Subcutaneous adipose tissue (tissue), 4 donors: ENCODE data around the gene VAMP2. TPM values are rescaled to one million over a fixed set of nuclear protein-coding genes. Genes with fewer than 3 reads are reported as not detected.

Source experiments
- total RNA-seq, 4 donors: library from RNA; depleted of rRNA; stranded (reverse); fragments of >200 nt; gene quantifications; one replicate each; pipeline ENCODE4 v1.1.0, GENCODE V29; 2016
- TF ChIP-seq, protein P1 (sequence below): fragments of 450-650 bp; IDR thresholded peaks from one replicate; pipeline ENCODE4 v1.5.1; 2016; ENCODE audit warnings: low read depth, mild to moderate bottlenecking, control low read depth, antibody characterized with exemption, moderate library complexity

Gene VAMP2
- total RNA-seq, 4 donors from 2014 or later, result 18.6 to 45.2 (median 23.4) TPM

DNA sequence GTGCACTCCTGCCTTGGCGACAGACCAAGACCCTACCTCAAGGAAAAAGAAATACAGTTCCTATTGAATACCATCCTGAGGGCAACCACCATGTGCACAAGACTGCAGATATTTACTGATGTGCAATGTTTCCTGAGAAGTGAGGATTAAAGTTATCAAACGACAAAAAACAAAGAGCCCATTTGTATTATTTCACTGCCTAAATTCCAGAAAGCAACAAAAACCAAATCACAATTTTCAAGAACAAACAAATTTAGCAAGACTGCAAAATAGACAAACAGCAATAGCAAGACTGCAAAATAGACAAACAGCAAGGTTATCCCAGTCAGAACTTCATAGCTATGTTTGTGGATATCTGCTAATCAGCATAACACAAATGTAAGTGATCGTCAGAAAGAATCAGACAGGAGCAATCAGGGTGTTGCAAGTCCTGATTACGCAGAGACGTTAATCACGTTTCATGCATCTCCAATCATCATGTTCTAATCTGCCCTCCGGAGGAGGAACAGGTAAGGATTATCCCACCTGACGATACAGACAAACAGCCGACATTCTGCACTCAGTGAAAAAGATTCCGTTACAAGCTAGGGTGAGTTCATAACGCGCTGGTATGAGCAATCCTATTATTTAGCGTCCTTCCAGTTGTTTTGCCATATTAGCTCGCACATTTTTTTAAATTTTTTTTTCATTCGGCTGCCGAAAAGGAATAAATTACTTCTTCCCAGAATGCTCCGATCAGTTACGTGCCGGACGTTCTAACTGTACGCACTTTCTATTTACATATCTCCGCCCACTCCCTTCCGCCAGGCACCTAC lies 10.5 kb upstream of the VAMP2 start:
- TF ChIP-seq, protein P1, sequence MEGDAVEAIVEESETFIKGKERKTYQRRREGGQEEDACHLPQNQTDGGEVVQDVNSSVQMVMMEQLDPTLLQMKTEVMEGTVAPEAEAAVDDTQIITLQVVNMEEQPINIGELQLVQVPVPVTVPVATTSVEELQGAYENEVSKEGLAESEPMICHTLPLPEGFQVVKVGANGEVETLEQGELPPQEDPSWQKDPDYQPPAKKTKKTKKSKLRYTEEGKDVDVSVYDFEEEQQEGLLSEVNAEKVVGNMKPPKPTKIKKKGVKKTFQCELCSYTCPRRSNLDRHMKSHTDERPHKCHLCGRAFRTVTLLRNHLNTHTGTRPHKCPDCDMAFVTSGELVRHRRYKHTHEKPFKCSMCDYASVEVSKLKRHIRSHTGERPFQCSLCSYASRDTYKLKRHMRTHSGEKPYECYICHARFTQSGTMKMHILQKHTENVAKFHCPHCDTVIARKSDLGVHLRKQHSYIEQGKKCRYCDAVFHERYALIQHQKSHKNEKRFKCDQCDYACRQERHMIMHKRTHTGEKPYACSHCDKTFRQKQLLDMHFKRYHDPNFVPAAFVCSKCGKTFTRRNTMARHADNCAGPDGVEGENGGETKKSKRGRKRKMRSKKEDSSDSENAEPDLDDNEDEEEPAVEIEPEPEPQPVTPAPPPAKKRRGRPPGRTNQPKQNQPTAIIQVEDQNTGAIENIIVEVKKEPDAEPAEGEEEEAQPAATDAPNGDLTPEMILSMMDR, result no peak

DNA sequence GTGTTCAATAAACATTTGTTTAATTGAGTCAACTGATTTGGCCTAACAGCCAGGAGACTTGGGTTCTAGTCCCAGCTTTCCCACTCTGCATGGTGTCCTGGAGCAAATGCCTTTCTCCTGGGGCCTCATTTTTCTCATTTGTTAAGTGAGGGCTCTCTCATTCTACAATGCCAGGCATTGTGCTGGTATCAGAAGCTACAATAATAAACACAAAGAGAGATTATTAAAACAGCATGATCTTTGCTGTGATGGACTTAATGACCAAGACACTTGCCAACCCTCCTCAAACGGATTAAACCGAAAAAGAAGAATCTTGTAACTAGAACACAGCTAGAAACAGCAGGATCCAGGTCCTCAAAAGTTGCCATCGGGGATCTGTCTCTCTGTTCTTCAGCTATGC lies 4.8 kb upstream of the VAMP2 start:
- TF ChIP-seq, protein P1, result no peak

DNA sequence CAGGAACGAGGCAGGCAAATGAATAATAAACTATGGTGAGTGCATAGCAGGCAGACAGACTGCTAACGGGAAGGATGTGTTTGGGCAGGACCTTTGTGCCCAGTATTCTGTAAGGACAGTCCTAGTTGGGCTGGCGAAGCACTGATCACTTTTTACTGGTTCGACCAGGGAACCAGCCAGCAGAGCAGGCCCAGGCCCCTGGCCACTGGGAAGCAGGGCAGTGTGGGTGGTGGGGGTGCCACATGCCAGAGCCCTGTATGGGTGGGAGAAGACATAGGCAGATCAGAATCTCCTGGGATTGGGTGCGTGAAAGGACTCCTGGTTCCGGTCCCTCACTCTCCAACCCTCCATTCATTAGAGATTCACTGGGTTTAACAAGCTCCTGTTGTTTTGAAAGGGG lies 4.0 kb upstream of the VAMP2 start:
- TF ChIP-seq, protein P1, result no peak

DNA sequence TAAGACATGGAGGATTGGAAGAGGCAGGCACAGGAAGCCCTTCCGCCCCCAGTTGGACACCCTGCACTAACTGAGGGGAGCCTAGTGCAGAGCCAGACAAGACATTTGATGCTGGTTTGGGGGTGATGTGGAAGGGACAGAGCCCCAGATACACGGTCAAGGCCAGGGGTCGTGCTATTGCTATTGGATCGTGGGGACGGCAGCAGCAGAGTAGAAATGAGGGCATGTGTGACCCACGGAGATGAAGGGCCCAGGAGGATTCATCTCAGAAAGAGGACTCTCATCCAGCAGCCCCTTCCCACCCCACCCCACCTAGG lies 2.0 kb upstream of the VAMP2 start:
- TF ChIP-seq, protein P1, result no peak

DNA sequence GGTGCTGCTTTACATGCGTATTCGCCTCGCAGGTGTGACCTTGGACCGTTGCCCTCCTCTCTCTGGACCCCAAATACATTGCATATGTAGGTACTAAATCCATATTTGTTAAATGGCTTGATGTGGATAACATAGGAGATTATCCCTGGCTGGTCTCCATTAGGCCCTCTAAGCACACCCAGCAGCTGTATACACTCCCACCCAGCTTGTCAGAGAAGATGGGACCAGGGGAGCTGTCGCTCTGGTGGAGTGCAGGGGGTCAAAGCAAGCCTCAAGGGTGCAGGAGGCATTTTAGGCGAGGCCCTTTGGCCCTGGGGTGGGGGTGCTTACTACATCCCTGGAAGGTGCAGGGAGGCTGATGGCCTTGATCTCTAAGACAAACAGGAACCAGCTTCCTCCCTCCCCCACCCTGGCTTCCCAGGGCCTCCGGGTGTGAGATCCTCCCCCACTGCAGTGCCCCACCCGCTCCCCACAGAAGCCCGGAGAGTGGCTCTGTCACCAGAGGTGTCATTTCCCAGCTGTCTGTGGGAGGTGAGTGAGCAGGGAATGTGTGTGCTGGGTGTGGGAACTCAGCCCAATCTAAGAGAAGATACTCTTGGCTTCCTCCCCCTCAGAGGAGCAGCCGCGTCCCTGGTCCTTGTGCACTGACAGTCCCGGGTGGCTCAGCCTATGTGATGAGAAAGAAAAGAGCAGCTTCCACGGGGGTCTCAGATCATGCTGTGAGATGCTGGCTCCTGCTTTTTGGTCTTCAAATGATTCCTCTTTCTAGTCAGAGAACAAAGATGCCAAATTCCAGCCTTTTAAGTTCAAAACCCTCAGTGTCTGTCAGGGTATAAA lies 1.4 kb upstream of the VAMP2 start:
- TF ChIP-seq, protein P1, result no peak

DNA sequence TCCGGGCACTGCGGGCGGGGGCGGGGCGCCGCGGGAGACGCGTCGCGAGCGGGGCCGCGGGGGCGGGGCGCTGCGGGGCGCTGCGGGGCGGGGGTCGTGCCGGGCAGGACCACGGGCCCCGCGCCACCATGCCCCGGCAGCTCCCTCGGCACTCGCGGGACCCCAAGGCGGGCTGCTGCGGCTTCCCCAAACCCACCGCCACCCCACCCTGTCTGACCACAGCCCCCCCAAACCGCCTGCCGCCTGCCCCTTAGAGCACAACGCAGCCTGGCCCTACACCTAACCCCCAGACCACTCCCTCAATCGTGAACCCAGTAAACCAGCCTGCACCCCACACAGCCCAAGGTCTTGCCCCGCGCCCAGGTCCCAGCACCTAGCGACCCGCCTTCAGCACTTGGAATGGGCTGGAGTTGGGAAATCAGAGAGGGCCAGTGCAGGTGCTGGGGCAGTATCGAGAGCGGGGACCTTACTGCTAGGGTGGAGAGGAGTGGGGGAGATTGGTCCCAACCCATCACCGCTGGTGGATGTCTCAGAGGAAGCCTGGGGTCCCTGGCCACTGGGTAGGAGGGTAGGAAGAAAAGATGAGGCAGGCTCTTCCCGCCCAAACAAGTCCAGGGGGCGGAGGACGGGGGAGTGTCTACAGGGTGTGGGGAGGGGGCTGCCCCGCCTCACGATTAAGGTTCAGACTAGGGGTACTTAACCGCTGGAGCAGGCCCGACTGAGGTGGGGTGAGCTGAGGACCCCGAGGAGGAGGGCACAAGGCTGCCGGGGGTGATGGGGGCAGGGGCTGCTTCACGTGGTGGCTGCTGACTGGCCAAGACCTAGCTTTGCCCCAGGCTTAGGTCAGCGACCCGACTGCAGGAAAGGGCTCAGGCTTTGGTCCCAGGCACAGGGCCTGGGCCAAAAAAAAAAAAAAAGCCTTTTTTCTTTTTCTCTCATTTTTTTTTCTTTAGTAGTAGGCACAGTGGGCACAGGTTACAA lies 539 bp upstream of the VAMP2 start:
- TF ChIP-seq, protein P1, result no peak
